OCI-LY1 (cell line): ENCODE measurements around the gene MARCHF9.

Experiments used
- H2AFZ ChIP-seq: fragments of 200-600 bp; sonication (generic), shearing (Covaris generic); 2 replicates; pipeline ENCODE4 v1.6.0; 2014; ENCODE audit warnings: antibody characterized with exemption, mild to moderate bottlenecking, low read length
- H3F3A ChIP-seq: fragments of 200-600 bp; sonication (generic), shearing (Covaris generic); 2 replicates; pipeline ENCODE4 v1.6.0; 2014; ENCODE audit warnings: mild to moderate bottlenecking, antibody characterized with exemption, low read length, moderate library complexity; ENCODE audit not compliant: insufficient read depth
- H3K27ac ChIP-seq: fragments of 200-600 bp; sonication (generic); 2 replicates; pipeline ENCODE4 v1.5.1; 2014; ENCODE audit warnings: low read length, mixed run types, mild to moderate bottlenecking, low read depth; ENCODE audit not compliant: poor library complexity, severe bottlenecking
- H3K27me3 ChIP-seq: fragments of 200-600 bp; sonication (generic); 2 replicates; pipeline ENCODE4 v1.6.0; 2014; ENCODE audit warnings: antibody characterized with exemption, mild to moderate bottlenecking, low read length, moderate library complexity; ENCODE audit not compliant: insufficient read depth
- H3K36me3 ChIP-seq: fragments of 200-600 bp; sonication (generic); 2 replicates; pipeline ENCODE4 v1.6.1; 2014; ENCODE audit warnings: mild to moderate bottlenecking, antibody characterized with exemption, low read length, moderate library complexity, mixed read lengths; ENCODE audit not compliant: insufficient read depth
- H3K4me1 ChIP-seq: fragments of 200-600 bp; sonication (generic); 2 replicates; pipeline ENCODE4 v1.5.1; 2014; ENCODE audit warnings: mild to moderate bottlenecking, low read length, moderate library complexity; ENCODE audit not compliant: insufficient read depth, severe bottlenecking
- H3K4me2 ChIP-seq: fragments of 200-600 bp; sonication (generic), shearing (Covaris generic); 2 replicates; pipeline ENCODE4 v1.6.1; 2014; ENCODE audit warnings: low read length
- H3K4me3 ChIP-seq: fragments of 200-600 bp; sonication (generic); 2 replicates; pipeline ENCODE4 v1.5.1; 2014; ENCODE audit warnings: low read length, low read depth, mild to moderate bottlenecking, mixed read lengths; ENCODE audit not compliant: poor library complexity, severe bottlenecking
- H3K79me2 ChIP-seq: fragments of 200-600 bp; shearing (Covaris generic); 2 replicates; pipeline ENCODE4 v1.6.1; 2016; ENCODE audit warnings: mixed run types, low read length, mixed read lengths; ENCODE audit not compliant: insufficient read depth
- H3K9ac ChIP-seq: fragments of 200-600 bp; sonication (generic), shearing (Covaris generic); 2 replicates; pipeline ENCODE4 v1.6.1; 2014; ENCODE audit warnings: mild to moderate bottlenecking, low read length, mixed read lengths
- H3K9me2 ChIP-seq: fragments of 200-600 bp; sonication (generic), shearing (Covaris generic); 2 replicates; pipeline ENCODE4 v1.6.1; 2014; ENCODE audit warnings: low read depth, mild to moderate bottlenecking, low read length, mixed read lengths
- H3K9me3 ChIP-seq: fragments of 200-600 bp; shearing (Covaris generic); 2 replicates; pipeline ENCODE4 v1.6.1; 2014; ENCODE audit warnings: low read length, mixed read lengths
- H4K20me1 ChIP-seq: fragments of 200-600 bp; sonication (generic), shearing (Covaris generic); 2 replicates; pipeline ENCODE4 v1.6.0; 2016; ENCODE audit warnings: mild to moderate bottlenecking, low read length; ENCODE audit not compliant: insufficient read depth
- CTCF ChIP-seq: fragments of 200-600 bp; sonication (generic), shearing (Covaris generic); IDR thresholded peaks from 2 replicates; pipeline ENCODE4 v1.5.1; 2017; ENCODE audit warnings: mild to moderate bottlenecking, antibody characterized with exemption, low read length, moderate library complexity, mixed read lengths
- EZH2 ChIP-seq: fragments of 200-600 bp; sonication (generic), shearing (Covaris generic); IDR thresholded peaks from 2 replicates; pipeline ENCODE4 v1.8.0; 2017; ENCODE audit warnings: borderline replicate concordance, mixed run types, mild to moderate bottlenecking, antibody characterized with exemption, low read length, moderate library complexity, mixed read lengths

The MARCHF9 gene

GRCh38 chr12:57724936-57725740 lies 29.8 kb upstream of the MARCHF9 start:
- no peak overlapping the region for H2AFZ ChIP-seq
- H3K79me2 ChIP-seq = no peaks in the 10 kb centered on the region
- H3K9ac ChIP-seq = no peak overlapping the region
- H3K4me3 ChIP-seq = no peak overlapping the region
- no peaks in the 10 kb centered on the region for H4K20me1 ChIP-seq
- H3K27ac ChIP-seq = peak overlapping the region; percentile 51
- H3F3A ChIP-seq = peaks cover 3% of the 10 kb centered on the region
- H3K36me3 ChIP-seq = peaks cover 46% of the 10 kb centered on the region
- TF ChIP-seq CTCF (no peak), EZH2 (no peak)
- no peaks in the 10 kb centered on the region for H3K9me2 ChIP-seq
- H3K4me1 ChIP-seq = peaks cover 4% of the 10 kb centered on the region
- no peak overlapping the region for H3K4me2 ChIP-seq
- H3K9me3 ChIP-seq = no peaks in the 10 kb centered on the region
- H3K27me3 ChIP-seq = no peaks in the 10 kb centered on the region

- Histone ChIP-seq H3K4me1 (peaks cover 4% of the 10 kb centered on the region), H3K9me3 (no peaks in the 10 kb centered on the region), H3K4me2 (no peak overlapping the region), H3K27me3 (no peaks in the 10 kb centered on the region), H3K4me3 (no peak overlapping the region), H3K36me3 (peaks cover 45% of the 10 kb centered on the region), H3K27ac (no peak overlapping the region), H3K79me2 (no peaks in the 10 kb centered on the region), H3K9ac (no peak overlapping the region), H3K9me2 (no peaks in the 10 kb centered on the region), H4K20me1 (no peaks in the 10 kb centered on the region), H3F3A (peaks cover 3% of the 10 kb centered on the region), H2AFZ (no peak overlapping the region)
- no peak for TF ChIP-seq CTCF
Observed at GRCh38 chr12:57725851-57726150, 29.1 kb upstream of the MARCHF9 start.

- H3K9me3 ChIP-seq = no peaks in the 10 kb centered on the region
- no peak overlapping the region for H2AFZ ChIP-seq
- H3K27ac ChIP-seq = no peak overlapping the region
- peaks cover 4% of the 10 kb centered on the region for H3K4me1 ChIP-seq
- no peak for TF ChIP-seq EZH2
- TF ChIP-seq CTCF = peak; percentile 20; the same call in 1 of the 2 replicates
- H3K27me3 ChIP-seq = no peaks in the 10 kb centered on the region
- H3K79me2 ChIP-seq = no peaks in the 10 kb centered on the region
- H3K9me2 ChIP-seq = no peaks in the 10 kb centered on the region
- H3K36me3 ChIP-seq = peaks cover 45% of the 10 kb centered on the region
- H4K20me1 ChIP-seq = no peaks in the 10 kb centered on the region
- H3K4me2 ChIP-seq = no peak overlapping the region
- H3F3A ChIP-seq = peaks cover 3% of the 10 kb centered on the region
- no peak overlapping the region for H3K4me3 ChIP-seq
- H3K9ac ChIP-seq = no peak overlapping the region
Observed at GRCh38 chr12:57726151-57726883, 28.6 kb upstream of the MARCHF9 start.
